GM21723 (cell line): ENCODE data around the gene SLC35E3.
A peak's percentile ranks its signal among the peaks of the same experiment; 100 is the strongest.

Source experiments
- ATAC-seq: cut with Tn5 transposase; IDR thresholded peaks from one replicate; pipeline ENCODE4 v1.9.1; 2021; ENCODE audit warnings: mild to moderate bottlenecking, moderate library complexity; ENCODE audit not compliant: unreplicated experiment

SLC35E3 gene

GRCh38 chr12:68745904-68746571 is at the start of gene SLC35E3:
TSS of gene SLC35E3 (plus strand) at chr12:68746176. CDS start at chr12:68746378, 202 bp downstream.
- peak; percentile 98 for ATAC-seq

- ATAC-seq, result no peak
These were observed 46.5 kb upstream of the SLC35E3 start for GRCh38 chr12:68699486-68699885.

GRCh38 chr12:68727776-68728175 is 18.2 kb upstream of the SLC35E3 start:
- no peak for ATAC-seq

- no peak for ATAC-seq
These were observed 12.3 kb upstream of the SLC35E3 start for GRCh38 chr12:68733661-68734071.

GRCh38 chr12:68739891-68740290 is 6.1 kb upstream of the SLC35E3 start:
- no peak for ATAC-seq

- no peak for ATAC-seq
These were observed 2.6 kb upstream of the SLC35E3 start for GRCh38 chr12:68743356-68743755.

GRCh38 chr12:68745376-68745903 is 536 bp upstream of the SLC35E3 start:
- ATAC-seq, result peak; percentile 3

- peak; percentile 43 for ATAC-seq
These were observed 700 bp downstream of the SLC35E3 start for GRCh38 chr12:68746572-68747180.

GRCh38 chr12:68749443-68749842 is 3.5 kb downstream of the SLC35E3 start:
- no peak for ATAC-seq

GRCh38 chr12:68749861-68750260 is 3.9 kb downstream of the SLC35E3 start:
- no peak for ATAC-seq

- ATAC-seq, result no peak
These were observed 4.5 kb downstream of the SLC35E3 start for GRCh38 chr12:68750506-68750905.

GRCh38 chr12:68755536-68756243 is 9.7 kb downstream of the SLC35E3 start:
- ATAC-seq, result no peak

GRCh38 chr12:68759852-68760251 is 13.9 kb downstream of the SLC35E3 start:
- no peak for ATAC-seq

- no peak for ATAC-seq
These were observed 14.9 kb downstream of the SLC35E3 start for GRCh38 chr12:68760806-68761441.

GRCh38 chr12:68761442-68761812 is 15.5 kb downstream of the SLC35E3 start:
- ATAC-seq, result no peak

- no peak for ATAC-seq
These were observed 16.1 kb downstream of the SLC35E3 start for GRCh38 chr12:68761901-68762630.

GRCh38 chr12:68762691-68763090 is 16.7 kb downstream of the SLC35E3 start:
- ATAC-seq, result no peak

- no peak for ATAC-seq
These were observed 19.7 kb downstream of the SLC35E3 start for GRCh38 chr12:68765696-68766095.

GRCh38 chr12:68766646-68767045 is 20.7 kb downstream of the SLC35E3 start:
- ATAC-seq, result no peak

GRCh38 chr12:68767191-68767590 is 21.2 kb downstream of the SLC35E3 start:
- no peak for ATAC-seq
